Measurements from ENCODE around the gene TMED5.

The TMED5 gene

GRCh38 chr1:93200086-93200620 is 19.9 kb upstream of the TMED5 start:
- Histone ChIP-seq H3K4me3 (replicated peaks; ENCODE audit: insufficient read depth, low read length) (no peak overlapping the region), H3K27ac (replicated peaks) (no peak overlapping the region), H3K27me3 (ENCODE audit: insufficient read depth, poor library complexity, severe bottlenecking) (no peaks in the 10 kb centered on the region)
- DNase-seq (ENCODE audit: low read depth in 1 of 2, low spot score in 1 of 2), result no peak
- no peak for TF ChIP-seq CTCF (IDR thresholded peaks at IDR 0.05; ENCODE audit: insufficient read depth, low read length)
- TF ChIP-seq SPI1 (IDR thresholded peaks at IDR 0.05; ENCODE audit: borderline replicate concordance, low read depth), result no peak
- TF ChIP-seq POLR2AphosphoS5 (IDR thresholded peaks at IDR 0.05; ENCODE audit: low read depth), result no peak
- TF ChIP-seq GABPA (IDR thresholded peaks at IDR 0.05; ENCODE audit: low read depth), result no peak
- no peak for TF ChIP-seq REST (IDR thresholded peaks at IDR 0.05; ENCODE audit: insufficient replicate concordance, low read depth)

GRCh38 chr1:93199150-93199549 is 18.9 kb upstream of the TMED5 start:
- Histone ChIP-seq H3K27me3 (ENCODE audit: insufficient read depth, poor library complexity, severe bottlenecking) (no peaks in the 10 kb centered on the region), H3K4me3 (replicated peaks; ENCODE audit: insufficient read depth, low read length) (no peak overlapping the region), H3K27ac (replicated peaks) (no peak overlapping the region)
- no peak for DNase-seq (ENCODE audit: low read depth in 1 of 2, low spot score in 1 of 2)
- TF ChIP-seq REST (IDR thresholded peaks at IDR 0.05; ENCODE audit: insufficient replicate concordance, low read depth), result no peak
- TF ChIP-seq POLR2AphosphoS5 (IDR thresholded peaks at IDR 0.05; ENCODE audit: low read depth), result no peak
- TF ChIP-seq SPI1 (IDR thresholded peaks at IDR 0.05; ENCODE audit: borderline replicate concordance, low read depth), result no peak
- TF ChIP-seq GABPA (IDR thresholded peaks at IDR 0.05; ENCODE audit: low read depth), result no peak

GRCh38 chr1:93196591-93196990 is 16.4 kb upstream of the TMED5 start:
- DNase-seq (ENCODE audit: low read depth in 1 of 2, low spot score in 1 of 2), result no peak
- TF ChIP-seq GABPA (IDR thresholded peaks at IDR 0.05; ENCODE audit: low read depth) (no peak), REST (IDR thresholded peaks at IDR 0.05; ENCODE audit: insufficient replicate concordance, low read depth) (no peak), CTCF (IDR thresholded peaks at IDR 0.05; ENCODE audit: insufficient read depth, low read length) (no peak), POLR2AphosphoS5 (IDR thresholded peaks at IDR 0.05; ENCODE audit: low read depth) (no peak), SPI1 (IDR thresholded peaks at IDR 0.05; ENCODE audit: borderline replicate concordance, low read depth) (no peak)

More at GRCh38 chr1:93196591-93196990, 16.4 kb upstream of the TMED5 start:
- no peaks in the 10 kb centered on the region for H3K27me3 ChIP-seq (ENCODE audit: insufficient read depth, poor library complexity, severe bottlenecking)
- H3K4me3 ChIP-seq (replicated peaks; ENCODE audit: insufficient read depth, low read length), result no peak overlapping the region
- H3K27ac ChIP-seq (replicated peaks), result no peak overlapping the region
